Liver (tissue), 9 donors: ENCODE measurements around the gene DCAKD. TPM values are rescaled to one million over a fixed set of nuclear protein-coding genes. Genes with fewer than 3 reads are reported as not detected.

Experiments
- DNase-seq: peaks from one replicate; pipeline ENCODE4 v3.0.0-alpha.2; 2017; ENCODE audit warnings: low spot score
- H3K27ac ChIP-seq, 2 donors: one replicate each; pipeline ENCODE4 v1.7.0; 2013; ENCODE audit warnings: inconsistent platforms in 2 of 2, low read length in 2 of 2, control low read depth in 1 of 2, low read depth in 1 of 2, mild to moderate bottlenecking in 1 of 2
- H3K27me3 ChIP-seq, 4 donors: one replicate each; pipeline versions ENCODE4 v1.6.1 to v1.7.0; 2013; ENCODE audit warnings: low read length in 3 of 4, inconsistent platforms in 1 of 4, mild to moderate bottlenecking in 1 of 4, moderate library complexity in 1 of 4; ENCODE audit not compliant: control insufficient read depth in 4 of 4, insufficient read depth in 4 of 4
- H3K36me3 ChIP-seq, 4 donors: one replicate each; pipeline versions ENCODE4 v1.6.1 to v1.7.0; 2013; ENCODE audit warnings: low read length in 3 of 4, mild to moderate bottlenecking in 3 of 4, low read depth in 1 of 4, moderate library complexity in 1 of 4; ENCODE audit not compliant: control insufficient read depth in 4 of 4, insufficient read depth in 3 of 4
- H3K4me1 ChIP-seq, 4 donors: one replicate each; pipeline versions ENCODE4 v1.6.1 to v1.7.0; 2013; ENCODE audit warnings: low read length in 3 of 4, mild to moderate bottlenecking in 3 of 4, moderate library complexity in 1 of 4; ENCODE audit not compliant: control insufficient read depth in 4 of 4, insufficient read depth in 4 of 4
- H3K4me3 ChIP-seq, 3 donors: one replicate each; pipeline versions ENCODE4 v1.6.1 to v1.7.0; 2013; ENCODE audit warnings: low read length in 3 of 3, control low read depth in 1 of 3, low read depth in 1 of 3, mild to moderate bottlenecking in 1 of 3
- H3K9ac ChIP-seq, 2 donors: one replicate each; pipeline ENCODE4 v1.7.0; 2013; ENCODE audit warnings: low read length in 2 of 2, mild to moderate bottlenecking in 2 of 2, moderate library complexity in 2 of 2, control low read depth in 1 of 2, low read depth in 1 of 2
- H3K9me3 ChIP-seq, 4 donors: one replicate each; pipeline versions ENCODE4 v1.6.1 to v1.7.0; 2013; ENCODE audit warnings: low read length in 3 of 4; ENCODE audit not compliant: control insufficient read depth in 4 of 4
- EGR1 ChIP-seq, 2 donors: IDR thresholded peaks; 2 replicates each; pipeline ENCODE4 v1.6.1; 2016 to 2018; ENCODE audit warnings: antibody characterized with exemption in 2 of 2, low read depth in 2 of 2
- FOXA2 ChIP-seq: IDR thresholded peaks from 2 replicates; pipeline ENCODE4 v1.6.1; 2016; ENCODE audit warnings: antibody characterized with exemption
- GABPA ChIP-seq, 2 donors: IDR thresholded peaks in 1 of 2; conservative IDR thresholded peaks in 1 of 2; 2 replicates each; pipeline ENCODE4 v1.6.1; 2016; ENCODE audit warnings: antibody characterized with exemption in 2 of 2, mild to moderate bottlenecking in 1 of 2, moderate library complexity in 1 of 2
- HNF4A ChIP-seq, 2 donors: conservative IDR thresholded peaks; 2 replicates each; pipeline ENCODE4 v1.6.1; 2016; ENCODE audit warnings: antibody characterized with exemption in 2 of 2, mild to moderate bottlenecking in 2 of 2
- JUND ChIP-seq, 2 donors: IDR thresholded peaks; 2 replicates each; pipeline ENCODE4 v1.6.1; 2016; ENCODE audit warnings: antibody characterized with exemption in 2 of 2
- MAX ChIP-seq: IDR thresholded peaks from 2 replicates; pipeline ENCODE4 v1.6.1; 2016; ENCODE audit warnings: antibody characterized with exemption
- NR2F2 ChIP-seq: IDR thresholded peaks from 2 replicates; pipeline ENCODE4 v1.6.1; 2016; ENCODE audit warnings: antibody characterized with exemption
- RAD21 ChIP-seq, 2 donors: IDR thresholded peaks; 2 replicates each; pipeline ENCODE4 v1.6.1; 2016; ENCODE audit warnings: antibody characterized with exemption in 2 of 2, mild to moderate bottlenecking in 2 of 2
- RXRA ChIP-seq, 2 donors: IDR thresholded peaks; 2 replicates each; pipeline ENCODE4 v1.6.1; 2017 to 2018; ENCODE audit warnings: antibody characterized with exemption in 2 of 2, mild to moderate bottlenecking in 1 of 2
- SP1 ChIP-seq: IDR thresholded peaks from 2 replicates; pipeline ENCODE4 v1.6.1; 2018; ENCODE audit warnings: antibody characterized with exemption, mild to moderate bottlenecking
- TAF1 ChIP-seq: conservative IDR thresholded peaks from 2 replicates; pipeline ENCODE4 v1.6.1; 2016; ENCODE audit warnings: antibody characterized with exemption, mild to moderate bottlenecking
- ZBTB33 ChIP-seq: IDR thresholded peaks from 2 replicates; pipeline ENCODE4 v1.6.1; 2016; ENCODE audit warnings: antibody characterized with exemption
- WGBS: extraction: QIAGEN DNeasy Blood & Tissue Kit; methylation state at CpG from one replicate; pipeline ENCODE4 v1.1.7; 2013; 5-methylcytosine and 5-hydroxymethylcytosine counted together
- polyA plus RNA-seq, 2 donors: library from polyadenylated mRNA; stranded (reverse) in 1 of 2; unstranded in 1 of 2; fragments of 200-250 nt in 1 of 2; fragments of >200 nt in 1 of 2; fragmentation: Nextera tagmentation in 1 of 2; extraction: Ambion mirVana in 1 of 2; gene quantifications; one replicate each; pipeline versions ENCODE4 v1.2.1 to v1.2.3, GENCODE V29; 2013 to 2015
- total RNA-seq, 2 donors: library from RNA; depleted of rRNA; stranded (reverse); fragments of >200 nt; gene quantifications; one replicate each; pipeline ENCODE4 v1.2.3, GENCODE V29; 2014
- TF ChIP-seq, protein P1 (sequence below): IDR thresholded peaks from 2 replicates; pipeline ENCODE4 v1.6.1; 2016; ENCODE audit warnings: antibody characterized with exemption, mild to moderate bottlenecking
- TF ChIP-seq, protein P2 (sequence below): fragments of 150-350 bp; IDR thresholded peaks from 2 replicates; pipeline ENCODE4 v1.5.1; 2017; ENCODE audit warnings: improper control_type of control experiment, low read depth, low read length; ENCODE audit not compliant: missing input control
- donor health status: healthy.
- donor health status: healthy.
- donor health status: healthy.
- donor health status: healthy.
- donor health status: healthy.

Gene DCAKD
- total and polyA plus RNA-seq, 4 donors = 9.7 to 22.9 (median 14.6) TPM

- Histone ChIP-seq H3K4me1 (peaks cover 5 to 19% (median 13%) of the 10 kb centered on the region in 4 donors), H3K36me3 (no peaks in the 10 kb centered on the region), H3K4me3 (no peak overlapping the region), H3K27me3 (no peaks in the 10 kb centered on the region), H3K9me3 (no peaks in the 10 kb centered on the region), H3K9ac (no peak overlapping the region), H3K27ac (no peak overlapping the region)
- TF ChIP-seq, protein P1, sequence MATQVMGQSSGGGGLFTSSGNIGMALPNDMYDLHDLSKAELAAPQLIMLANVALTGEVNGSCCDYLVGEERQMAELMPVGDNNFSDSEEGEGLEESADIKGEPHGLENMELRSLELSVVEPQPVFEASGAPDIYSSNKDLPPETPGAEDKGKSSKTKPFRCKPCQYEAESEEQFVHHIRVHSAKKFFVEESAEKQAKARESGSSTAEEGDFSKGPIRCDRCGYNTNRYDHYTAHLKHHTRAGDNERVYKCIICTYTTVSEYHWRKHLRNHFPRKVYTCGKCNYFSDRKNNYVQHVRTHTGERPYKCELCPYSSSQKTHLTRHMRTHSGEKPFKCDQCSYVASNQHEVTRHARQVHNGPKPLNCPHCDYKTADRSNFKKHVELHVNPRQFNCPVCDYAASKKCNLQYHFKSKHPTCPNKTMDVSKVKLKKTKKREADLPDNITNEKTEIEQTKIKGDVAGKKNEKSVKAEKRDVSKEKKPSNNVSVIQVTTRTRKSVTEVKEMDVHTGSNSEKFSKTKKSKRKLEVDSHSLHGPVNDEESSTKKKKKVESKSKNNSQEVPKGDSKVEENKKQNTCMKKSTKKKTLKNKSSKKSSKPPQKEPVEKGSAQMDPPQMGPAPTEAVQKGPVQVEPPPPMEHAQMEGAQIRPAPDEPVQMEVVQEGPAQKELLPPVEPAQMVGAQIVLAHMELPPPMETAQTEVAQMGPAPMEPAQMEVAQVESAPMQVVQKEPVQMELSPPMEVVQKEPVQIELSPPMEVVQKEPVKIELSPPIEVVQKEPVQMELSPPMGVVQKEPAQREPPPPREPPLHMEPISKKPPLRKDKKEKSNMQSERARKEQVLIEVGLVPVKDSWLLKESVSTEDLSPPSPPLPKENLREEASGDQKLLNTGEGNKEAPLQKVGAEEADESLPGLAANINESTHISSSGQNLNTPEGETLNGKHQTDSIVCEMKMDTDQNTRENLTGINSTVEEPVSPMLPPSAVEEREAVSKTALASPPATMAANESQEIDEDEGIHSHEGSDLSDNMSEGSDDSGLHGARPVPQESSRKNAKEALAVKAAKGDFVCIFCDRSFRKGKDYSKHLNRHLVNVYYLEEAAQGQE = no peak
- TF ChIP-seq FOXA2 (no peak), HNF4A (conservative IDR thresholded peaks at IDR 0.05) (no peak), GABPA (IDR thresholded peaks at IDR 0.05 in 1 of 2, conservative IDR thresholded peaks at IDR 0.05 in 1 of 2) (no peak), NR2F2 (no peak), JUND (IDR thresholded peaks at IDR 0.05) (no peak), RXRA (IDR thresholded peaks at IDR 0.05) (no peak), SP1 (no peak), TAF1 (no peak), RAD21 (IDR thresholded peaks at IDR 0.05) (no peak), MAX (no peak), EGR1 (IDR thresholded peaks at IDR 0.05; ENCODE audit: low read depth in 2 of 2) (no peak)
- TF ChIP-seq, protein P2, sequence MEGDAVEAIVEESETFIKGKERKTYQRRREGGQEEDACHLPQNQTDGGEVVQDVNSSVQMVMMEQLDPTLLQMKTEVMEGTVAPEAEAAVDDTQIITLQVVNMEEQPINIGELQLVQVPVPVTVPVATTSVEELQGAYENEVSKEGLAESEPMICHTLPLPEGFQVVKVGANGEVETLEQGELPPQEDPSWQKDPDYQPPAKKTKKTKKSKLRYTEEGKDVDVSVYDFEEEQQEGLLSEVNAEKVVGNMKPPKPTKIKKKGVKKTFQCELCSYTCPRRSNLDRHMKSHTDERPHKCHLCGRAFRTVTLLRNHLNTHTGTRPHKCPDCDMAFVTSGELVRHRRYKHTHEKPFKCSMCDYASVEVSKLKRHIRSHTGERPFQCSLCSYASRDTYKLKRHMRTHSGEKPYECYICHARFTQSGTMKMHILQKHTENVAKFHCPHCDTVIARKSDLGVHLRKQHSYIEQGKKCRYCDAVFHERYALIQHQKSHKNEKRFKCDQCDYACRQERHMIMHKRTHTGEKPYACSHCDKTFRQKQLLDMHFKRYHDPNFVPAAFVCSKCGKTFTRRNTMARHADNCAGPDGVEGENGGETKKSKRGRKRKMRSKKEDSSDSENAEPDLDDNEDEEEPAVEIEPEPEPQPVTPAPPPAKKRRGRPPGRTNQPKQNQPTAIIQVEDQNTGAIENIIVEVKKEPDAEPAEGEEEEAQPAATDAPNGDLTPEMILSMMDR = no peak
- DNase-seq = no peak
- WGBS = 76% methylated on average over 3 of the region's 3 CpGs
Measured at GRCh38 chr17:44977065-44977464, 74.4 kb downstream of the DCAKD start.

DNA sequence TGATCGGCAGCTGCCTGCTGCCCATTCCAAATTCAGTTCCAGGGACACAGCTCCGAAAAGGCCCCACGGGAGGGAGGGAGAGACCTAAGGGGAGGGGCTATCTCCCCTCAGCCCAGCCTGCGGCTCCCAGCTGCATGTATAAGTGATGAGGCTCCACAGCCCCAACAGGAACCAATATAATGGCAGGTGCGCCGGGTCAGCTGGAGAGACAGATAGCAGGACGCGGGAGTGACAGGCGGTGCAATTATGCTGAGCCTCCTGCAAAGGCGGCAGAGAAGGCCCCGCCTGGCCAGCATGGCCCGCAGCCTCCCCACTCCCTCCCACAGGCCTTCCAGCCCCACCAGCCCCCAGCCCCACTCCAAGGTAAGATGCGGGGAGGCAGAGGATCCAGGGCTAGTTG, 75.2 kb downstream of the DCAKD start:
- Histone ChIP-seq H3K27ac (no peak overlapping the region), H3K27me3 (no peaks in the 10 kb centered on the region), H3K9me3 (no peaks in the 10 kb centered on the region), H3K4me1 (peaks cover 0 to 13% (median 10%) of the 10 kb centered on the region in 4 donors), H3K9ac (no peak overlapping the region), H3K36me3 (no peaks in the 10 kb centered on the region), H3K4me3 (no peak overlapping the region)
- no peak for DNase-seq
- 78% methylated on average over 13 of the region's 13 CpGs for WGBS
- TF ChIP-seq, protein P1 = no peak
- TF ChIP-seq, protein P2 = no peak
- no peak for TF ChIP-seq JUND (IDR thresholded peaks at IDR 0.05)
- no peak for TF ChIP-seq ZBTB33
